ENCODE data around the gene KCNJ12.
A peak's percentile ranks its signal among the peaks of the same experiment; 100 is the strongest.

The KCNJ12 gene

GRCh38 chr17:21457051-21458026 is 81.2 kb downstream of the KCNJ12 start:
- H3K9me3 Mint-ChIP-seq: no peaks in the 10 kb centered on the region
- peak; percentile 93 for DNase-seq

GRCh38 chr17:21458054-21458453 is 81.9 kb downstream of the KCNJ12 start:
- H3K4me1 Mint-ChIP-seq: peaks cover 21% of the 10 kb centered on the region
- no peak for DNase-seq
- H3K27ac Mint-ChIP-seq: peak overlapping the region; percentile 52
- CTCF ChIA-PET: interaction anchor here (1.3 to 6.2 kb wide), 4 partner anchors 12 to 176 kb away, joined by 3 to 70 read pairs (median 9); no protein-coding TSS in a partner anchor
- peak overlapping the region; percentile 21 for H3K4me3 Mint-ChIP-seq
- peaks cover 57% of the 10 kb centered on the region for H3K27me3 Mint-ChIP-seq
- no peaks in the 10 kb centered on the region for H3K9me3 Mint-ChIP-seq
- no peaks in the 10 kb centered on the region for H3K36me3 Mint-ChIP-seq

More at GRCh38 chr17:21457051-21458026, 81.2 kb downstream of the KCNJ12 start:
- H3K27ac Mint-ChIP-seq: peak overlapping the region; percentile 47
- no peaks in the 10 kb centered on the region for H3K36me3 Mint-ChIP-seq
- H3K4me1 Mint-ChIP-seq: peaks cover 23% of the 10 kb centered on the region
- H3K27me3 Mint-ChIP-seq: peaks cover 59% of the 10 kb centered on the region
- CTCF ChIA-PET: interaction anchor here (0.6 to 6.2 kb wide), 11 partner anchors 9 to 330 kb away, joined by 3 to 70 read pairs (median 4); no protein-coding TSS in a partner anchor
- H3K4me3 Mint-ChIP-seq: peak overlapping the region; percentile 21

GRCh38 chr17:21459536-21459935 is 83.4 kb downstream of the KCNJ12 start:
- H3K36me3 Mint-ChIP-seq: no peaks in the 10 kb centered on the region
- H3K4me1 Mint-ChIP-seq: peaks cover 30% of the 10 kb centered on the region
- CTCF ChIA-PET: no interaction called here
- no peak overlapping the region for H3K4me3 Mint-ChIP-seq
- peaks cover 57% of the 10 kb centered on the region for H3K27me3 Mint-ChIP-seq
- no peaks in the 10 kb centered on the region for H3K9me3 Mint-ChIP-seq
- H3K27ac Mint-ChIP-seq: no peak overlapping the region
- DNase-seq: no peak

- CTCF ChIA-PET: no interaction called here
- Mint-ChIP-seq H3K36me3 (no peaks in the 10 kb centered on the region), H3K4me1 (peaks cover 30% of the 10 kb centered on the region), H3K4me3 (no peak overlapping the region), H3K9me3 (no peaks in the 10 kb centered on the region), H3K27me3 (peaks cover 54% of the 10 kb centered on the region), H3K27ac (no peak overlapping the region)
- DNase-seq: no peak
Measured at GRCh38 chr17:21460358-21460757, 84.2 kb downstream of the KCNJ12 start.

GRCh38 chr17:21462237-21462636 is 86.1 kb downstream of the KCNJ12 start:
- CTCF ChIA-PET: interaction anchor here (1.0 kb wide), 1 partner anchor 97 kb away, joined by 3 read pairs; no protein-coding TSS in a partner anchor

GRCh38 chr17:21463204-21463661 is 87.1 kb downstream of the KCNJ12 start:
- H3K27me3 Mint-ChIP-seq: peaks cover 48% of the 10 kb centered on the region
- H3K4me1 Mint-ChIP-seq: peaks cover 15% of the 10 kb centered on the region
- CTCF ChIA-PET: interaction anchor here (1.2 kb wide), 1 partner anchor 9 kb away, joined by 4 read pairs; no protein-coding TSS in a partner anchor
- DNase-seq: no peak
- H3K36me3 Mint-ChIP-seq: no peaks in the 10 kb centered on the region
- H3K4me3 Mint-ChIP-seq: no peak overlapping the region
- no peaks in the 10 kb centered on the region for H3K9me3 Mint-ChIP-seq
- no peak overlapping the region for H3K27ac Mint-ChIP-seq

More at GRCh38 chr17:21462237-21462636, 86.1 kb downstream of the KCNJ12 start:
- no peaks in the 10 kb centered on the region for H3K36me3 Mint-ChIP-seq
- H3K4me1 Mint-ChIP-seq: peaks cover 18% of the 10 kb centered on the region
- H3K27ac Mint-ChIP-seq: no peak overlapping the region
- no peaks in the 10 kb centered on the region for H3K9me3 Mint-ChIP-seq
- DNase-seq: no peak
- no peak overlapping the region for H3K4me3 Mint-ChIP-seq
- peaks cover 51% of the 10 kb centered on the region for H3K27me3 Mint-ChIP-seq

GRCh38 chr17:21463779-21464407 is 87.7 kb downstream of the KCNJ12 start:
- CTCF ChIA-PET: interaction anchor here (1.2 kb wide), 1 partner anchor 10 kb away, joined by 4 read pairs; no protein-coding TSS in a partner anchor

GRCh38 chr17:21464611-21465021 is 88.5 kb downstream of the KCNJ12 start:
- Mint-ChIP-seq H3K4me1 (peaks cover 15% of the 10 kb centered on the region), H3K9me3 (no peaks in the 10 kb centered on the region), H3K27ac (no peak overlapping the region), H3K27me3 (peaks cover 39% of the 10 kb centered on the region), H3K4me3 (no peak overlapping the region), H3K36me3 (no peaks in the 10 kb centered on the region)
- CTCF ChIA-PET: no interaction called here
- no peak for DNase-seq

More at GRCh38 chr17:21463779-21464407, 87.7 kb downstream of the KCNJ12 start:
- Mint-ChIP-seq H3K27me3 (peaks cover 41% of the 10 kb centered on the region), H3K27ac (no peak overlapping the region), H3K9me3 (no peaks in the 10 kb centered on the region), H3K36me3 (no peaks in the 10 kb centered on the region), H3K4me3 (no peak overlapping the region), H3K4me1 (peaks cover 15% of the 10 kb centered on the region)
- DNase-seq: no peak

- H3K27ac Mint-ChIP-seq: no peak overlapping the region
- no peaks in the 10 kb centered on the region for H3K36me3 Mint-ChIP-seq
- no peaks in the 10 kb centered on the region for H3K9me3 Mint-ChIP-seq
- no peak overlapping the region for H3K4me3 Mint-ChIP-seq
- CTCF ChIA-PET: interaction anchor here (1.8 kb wide), 1 partner anchor 10 kb away, joined by 3 read pairs; no protein-coding TSS in a partner anchor
- peaks cover 39% of the 10 kb centered on the region for H3K27me3 Mint-ChIP-seq
- DNase-seq: no peak
- H3K4me1 Mint-ChIP-seq: peaks cover 15% of the 10 kb centered on the region
Measured at GRCh38 chr17:21466550-21466949, 90.4 kb downstream of the KCNJ12 start.

- H3K36me3 Mint-ChIP-seq: no peaks in the 10 kb centered on the region
- H3K4me1 Mint-ChIP-seq: peaks cover 15% of the 10 kb centered on the region
- H3K9me3 Mint-ChIP-seq: no peaks in the 10 kb centered on the region
- no peak for DNase-seq
- no peak overlapping the region for H3K4me3 Mint-ChIP-seq
- H3K27me3 Mint-ChIP-seq: peaks cover 39% of the 10 kb centered on the region
- CTCF ChIA-PET: no interaction called here
- no peak overlapping the region for H3K27ac Mint-ChIP-seq
Measured at GRCh38 chr17:21467196-21467595, 91.0 kb downstream of the KCNJ12 start.

- Mint-ChIP-seq H3K27me3 (peaks cover 41% of the 10 kb centered on the region), H3K4me1 (peaks cover 12% of the 10 kb centered on the region), H3K9me3 (no peaks in the 10 kb centered on the region), H3K4me3 (no peak overlapping the region), H3K27ac (no peak overlapping the region), H3K36me3 (no peaks in the 10 kb centered on the region)
- CTCF ChIA-PET: no interaction called here
- DNase-seq: no peak
Measured at GRCh38 chr17:21467739-21468490, 91.8 kb downstream of the KCNJ12 start.
